ENCODE results near the gene HDLBP. TPM values are rescaled to one million over a fixed set of nuclear protein-coding genes. Genes with fewer than 3 reads are reported as not detected.
"Not testable (repeated sequence)": the region's sequence is repeated elsewhere in the genome, so short reads cannot be mapped to it uniquely, and the experiment has no call there.

HDLBP gene
- total RNA-seq, 1 donor from 2014 or later, result 405 TPM

DNA sequence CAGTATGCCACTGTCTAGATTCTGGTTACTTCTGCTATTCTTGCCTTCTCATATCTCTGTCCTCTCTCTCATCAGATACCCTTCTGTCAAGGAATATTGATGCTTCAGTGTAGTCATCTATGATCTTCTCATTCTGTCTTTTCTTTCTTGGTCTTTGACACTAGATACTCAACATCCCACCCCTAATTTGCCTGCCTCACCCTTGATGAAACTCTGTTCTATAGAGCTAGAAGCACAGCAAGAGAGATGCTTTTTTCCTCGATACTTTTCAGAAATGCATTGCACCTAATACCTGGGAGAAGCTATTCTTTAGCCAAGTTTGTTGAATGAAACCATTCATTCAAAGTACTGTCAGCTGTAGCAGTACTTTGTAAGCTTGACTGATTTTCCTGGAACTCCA, 9.8 kb upstream of the HDLBP start:
- DNase-seq (ENCODE audit: low read depth), result no peak
- no peak overlapping the region for H3K4me3 ChIP-seq (ENCODE audit: low read depth, low read length)
- H3K36me3 ChIP-seq (ENCODE audit: control insufficient read depth, insufficient read depth, low read length), result no peaks in the 10 kb centered on the region
- TF ChIP-seq, protein P1, sequence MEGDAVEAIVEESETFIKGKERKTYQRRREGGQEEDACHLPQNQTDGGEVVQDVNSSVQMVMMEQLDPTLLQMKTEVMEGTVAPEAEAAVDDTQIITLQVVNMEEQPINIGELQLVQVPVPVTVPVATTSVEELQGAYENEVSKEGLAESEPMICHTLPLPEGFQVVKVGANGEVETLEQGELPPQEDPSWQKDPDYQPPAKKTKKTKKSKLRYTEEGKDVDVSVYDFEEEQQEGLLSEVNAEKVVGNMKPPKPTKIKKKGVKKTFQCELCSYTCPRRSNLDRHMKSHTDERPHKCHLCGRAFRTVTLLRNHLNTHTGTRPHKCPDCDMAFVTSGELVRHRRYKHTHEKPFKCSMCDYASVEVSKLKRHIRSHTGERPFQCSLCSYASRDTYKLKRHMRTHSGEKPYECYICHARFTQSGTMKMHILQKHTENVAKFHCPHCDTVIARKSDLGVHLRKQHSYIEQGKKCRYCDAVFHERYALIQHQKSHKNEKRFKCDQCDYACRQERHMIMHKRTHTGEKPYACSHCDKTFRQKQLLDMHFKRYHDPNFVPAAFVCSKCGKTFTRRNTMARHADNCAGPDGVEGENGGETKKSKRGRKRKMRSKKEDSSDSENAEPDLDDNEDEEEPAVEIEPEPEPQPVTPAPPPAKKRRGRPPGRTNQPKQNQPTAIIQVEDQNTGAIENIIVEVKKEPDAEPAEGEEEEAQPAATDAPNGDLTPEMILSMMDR (IDR thresholded peaks at IDR 0.05; ENCODE audit: insufficient read depth, low read length, poor library complexity, severe bottlenecking), result no peak
- no peaks in the 10 kb centered on the region for H3K27me3 ChIP-seq (ENCODE audit: control insufficient read depth, insufficient read depth, low read length)

DNA sequence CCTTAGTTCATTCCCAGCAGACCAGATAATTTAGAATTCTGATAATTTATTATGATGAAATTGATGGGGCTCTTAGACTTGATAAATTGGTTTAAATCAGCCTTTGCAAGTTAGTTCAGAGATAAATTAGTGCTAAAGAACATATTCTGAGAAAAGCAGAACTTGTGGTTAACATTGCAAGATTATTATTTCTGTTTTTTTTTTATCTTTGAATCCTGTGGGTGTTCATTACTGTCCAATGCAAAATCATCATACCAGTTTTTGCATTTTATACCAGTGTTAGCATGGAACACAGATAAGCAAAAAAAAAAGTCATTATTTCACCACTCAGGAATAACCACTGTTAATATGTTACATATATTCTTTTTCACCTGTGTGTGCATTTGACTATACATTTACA, 9.3 kb upstream of the HDLBP start:
- H3K36me3 ChIP-seq (ENCODE audit: control insufficient read depth, insufficient read depth, low read length), result no peaks in the 10 kb centered on the region
- no peak for DNase-seq (ENCODE audit: low read depth)
- no peaks in the 10 kb centered on the region for H3K27me3 ChIP-seq (ENCODE audit: control insufficient read depth, insufficient read depth, low read length)
- H3K4me3 ChIP-seq (ENCODE audit: low read depth, low read length), result no peak overlapping the region
- TF ChIP-seq, protein P1 (IDR thresholded peaks at IDR 0.05; ENCODE audit: insufficient read depth, low read length, poor library complexity, severe bottlenecking), result no peak

DNA sequence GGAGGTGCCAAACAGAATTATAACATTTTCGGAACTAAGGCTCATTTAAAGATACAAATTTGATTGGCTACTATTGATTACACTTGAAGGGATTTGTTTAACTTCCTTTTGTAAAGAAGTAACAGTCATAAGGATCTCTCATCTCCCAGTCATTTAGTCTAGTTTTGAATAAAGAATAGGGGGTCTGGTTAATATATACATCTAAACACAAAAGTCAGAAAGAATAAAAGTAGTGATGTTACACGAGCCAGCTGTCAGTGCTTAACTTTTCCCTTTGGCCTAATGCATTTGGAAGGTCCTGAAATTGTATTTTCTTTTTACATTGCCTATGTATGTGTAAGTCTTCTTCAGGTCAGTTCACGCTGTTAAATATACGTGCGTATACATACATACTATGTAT, 8.3 kb upstream of the HDLBP start:
- TF ChIP-seq, protein P1 (IDR thresholded peaks at IDR 0.05; ENCODE audit: insufficient read depth, low read length, poor library complexity, severe bottlenecking), result no peak
- Histone ChIP-seq H3K27me3 (ENCODE audit: control insufficient read depth, insufficient read depth, low read length) (no peaks in the 10 kb centered on the region), H3K36me3 (ENCODE audit: control insufficient read depth, insufficient read depth, low read length) (no peaks in the 10 kb centered on the region), H3K4me3 (ENCODE audit: low read depth, low read length) (no peak overlapping the region)
- DNase-seq (ENCODE audit: low read depth), result no peak

DNA sequence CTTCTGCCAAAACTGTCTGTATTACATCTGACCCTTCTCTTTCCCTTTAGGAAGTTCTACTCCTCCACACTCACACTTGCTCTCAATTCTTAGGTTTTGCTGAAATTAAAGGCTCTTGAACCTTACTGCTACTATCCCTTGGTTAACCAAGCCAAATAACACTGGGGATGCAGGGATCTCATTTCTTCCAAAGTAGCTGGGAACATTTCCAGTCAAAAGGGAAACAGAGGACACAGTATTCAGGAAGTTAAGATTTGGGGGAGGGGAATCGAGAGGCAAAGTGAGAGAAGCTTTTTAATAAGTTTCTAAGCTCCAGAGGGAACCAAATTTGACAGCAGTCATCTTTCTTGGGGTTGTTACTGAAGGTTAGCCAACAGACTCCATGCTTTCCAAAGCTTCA, 6.4 kb upstream of the HDLBP start:
- Histone ChIP-seq H3K27me3 (ENCODE audit: control insufficient read depth, insufficient read depth, low read length) (no peaks in the 10 kb centered on the region), H3K36me3 (ENCODE audit: control insufficient read depth, insufficient read depth, low read length) (no peaks in the 10 kb centered on the region), H3K4me3 (ENCODE audit: low read depth, low read length) (no peak overlapping the region)
- DNase-seq (ENCODE audit: low read depth), result no peak
- TF ChIP-seq, protein P1 (IDR thresholded peaks at IDR 0.05; ENCODE audit: insufficient read depth, low read length, poor library complexity, severe bottlenecking), result no peak

DNA sequence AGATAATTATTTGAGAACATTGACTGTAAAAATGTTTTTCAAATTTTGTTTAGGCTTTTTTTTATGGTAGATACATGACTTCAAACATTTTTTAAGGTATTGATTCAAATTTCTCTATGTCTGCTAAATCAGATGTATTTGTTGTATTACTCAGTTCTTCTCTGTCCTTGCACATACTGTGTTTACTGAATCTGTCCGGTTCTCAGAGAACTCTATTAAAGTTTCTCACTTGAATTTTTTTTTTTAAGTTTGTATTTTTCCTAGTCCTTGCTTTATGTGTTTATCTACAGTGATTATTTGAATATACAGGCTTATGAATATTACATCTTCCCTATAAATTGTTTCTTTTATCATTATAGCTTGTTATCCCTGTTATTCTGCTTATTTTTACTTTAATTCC, 5.6 kb upstream of the HDLBP start:
- no peak for DNase-seq (ENCODE audit: low read depth)
- Histone ChIP-seq H3K36me3 (ENCODE audit: control insufficient read depth, insufficient read depth, low read length) (no peaks in the 10 kb centered on the region), H3K4me3 (ENCODE audit: low read depth, low read length) (no peak overlapping the region), H3K27me3 (ENCODE audit: control insufficient read depth, insufficient read depth, low read length) (no peaks in the 10 kb centered on the region)
- TF ChIP-seq, protein P1 (IDR thresholded peaks at IDR 0.05; ENCODE audit: insufficient read depth, low read length, poor library complexity, severe bottlenecking), result no peak

DNA sequence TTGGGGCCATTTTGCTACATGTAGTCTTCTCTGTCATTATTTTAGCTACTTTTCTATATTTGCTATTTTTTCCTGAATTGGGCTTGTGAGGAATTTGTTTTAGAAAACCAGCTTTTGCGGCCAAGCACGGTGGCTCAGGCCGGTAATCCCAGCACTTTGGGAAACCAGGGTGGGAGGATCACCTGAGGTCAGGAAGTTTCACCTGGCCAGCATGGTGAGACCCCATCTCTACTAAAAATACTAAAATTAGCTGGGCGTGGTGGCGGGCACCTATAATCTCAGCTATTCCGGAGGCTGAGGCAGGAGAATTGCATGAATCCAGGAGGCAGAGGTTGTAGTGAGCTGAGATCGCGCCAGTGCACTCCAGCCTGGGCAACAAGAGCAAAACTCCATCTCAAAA, 4.9 kb upstream of the HDLBP start:
- Histone ChIP-seq H3K36me3 (ENCODE audit: control insufficient read depth, insufficient read depth, low read length) (no peaks in the 10 kb centered on the region), H3K27me3 (ENCODE audit: control insufficient read depth, insufficient read depth, low read length) (no peaks in the 10 kb centered on the region), H3K4me3 (ENCODE audit: low read depth, low read length) (no peak overlapping the region)
- TF ChIP-seq, protein P1 (IDR thresholded peaks at IDR 0.05; ENCODE audit: insufficient read depth, low read length, poor library complexity, severe bottlenecking), result no peak
- no peak for DNase-seq (ENCODE audit: low read depth)

DNA sequence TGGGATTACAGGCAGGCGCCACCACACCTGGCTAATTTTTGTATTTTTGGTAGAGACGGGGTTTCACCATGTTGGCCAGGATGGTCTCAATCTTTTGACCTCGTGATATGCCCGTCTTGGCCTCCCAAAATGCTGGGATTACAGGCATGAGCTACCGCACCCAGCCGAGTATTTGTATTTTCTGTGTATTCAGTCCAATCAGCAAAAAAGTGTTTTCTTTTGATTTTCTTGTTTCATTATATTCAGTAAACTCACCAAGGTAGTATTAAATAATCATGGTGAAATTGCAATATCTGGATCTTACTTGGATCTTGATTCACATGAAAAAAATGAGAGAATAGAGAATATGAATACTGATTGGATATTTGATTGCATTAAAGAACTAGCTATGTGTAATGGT, 3.4 kb upstream of the HDLBP start:
- not testable (repeated sequence) for H3K4me3 ChIP-seq (ENCODE audit: low read depth, low read length)

More for the DNA sequence above, 3.4 kb upstream of the HDLBP start:
- not testable (repeated sequence) for DNase-seq (ENCODE audit: low read depth); H3K36me3 ChIP-seq (ENCODE audit: control insufficient read depth, insufficient read depth, low read length); H3K27me3 ChIP-seq (ENCODE audit: control insufficient read depth, insufficient read depth, low read length)

Data from kidney epithelial cell (primary cell).